Lung microvascular endothelial cell (primary cell): Measurements from ENCODE around the gene OR4C15. TPM values are rescaled to one million over a fixed set of nuclear protein-coding genes. Genes with fewer than 3 reads are reported as not detected.

Experiments used
- DNase-seq, 2 donors: peaks; one replicate each; pipeline versions ENCODE4 v3.0.0 to v3.0.0-alpha.2; 2010; ENCODE audit warnings: low read depth in 2 of 2
- total RNA-seq: library from RNA; depleted of rRNA; stranded (reverse); fragments of >200 nt; gene quantifications from 2 replicates; pipeline ENCODE4 v1.2.1, GENCODE V29; 2014

Gene OR4C15
- not detected in 2 replicates for total RNA-seq

DNA sequence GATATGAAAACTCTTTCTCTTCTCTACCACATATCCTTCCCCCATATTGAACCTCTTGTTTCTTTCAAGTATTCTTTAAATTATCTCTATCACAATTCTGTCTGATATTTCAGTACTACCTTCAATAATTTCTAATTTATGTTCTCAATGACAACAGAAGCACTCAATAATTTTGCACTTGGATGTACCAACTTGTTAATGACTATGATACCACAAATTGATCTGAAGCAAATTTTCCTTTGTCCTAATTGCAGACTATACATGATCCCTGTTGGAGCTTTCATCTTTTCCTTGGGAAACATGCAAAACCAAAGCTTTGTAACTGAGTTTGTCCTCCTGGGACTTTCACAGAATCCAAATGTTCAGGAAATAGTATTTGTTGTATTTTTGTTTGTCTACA is at the start of gene OR4C15:
OR4C15 (plus strand) TSS at position 301 of the 400 bp plus-strand sequence; CDS start at position 301, 0 bp downstream.
- no peak for DNase-seq

DNA sequence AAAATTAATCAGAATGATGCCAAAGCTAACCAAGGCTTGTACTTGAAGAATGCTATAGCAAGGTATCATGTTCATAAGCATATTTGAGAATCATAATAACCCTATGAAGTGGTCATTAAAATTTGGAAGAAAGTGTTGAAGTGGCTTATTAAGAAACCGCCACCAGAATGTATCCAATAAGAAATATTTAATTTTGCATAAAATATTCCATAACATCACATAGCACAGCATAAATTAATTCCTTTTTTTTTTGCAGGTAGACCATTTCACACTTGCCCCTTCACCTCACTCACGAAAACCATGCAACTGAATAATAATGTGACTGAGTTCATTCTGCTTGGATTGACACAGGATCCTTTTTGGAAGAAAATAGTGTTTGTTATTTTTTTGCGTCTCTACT is 17.6 kb downstream of the OR4C15 start, which contains the start of gene OR4C16:
OR4C16 (plus strand) TSS at position 301 of the 400 bp plus-strand sequence; CDS start at position 301, 0 bp downstream.
- no peak for DNase-seq

GRCh38 chr11:55572548-55572947 is 18.3 kb downstream of the OR4C15 start:
- no peak for DNase-seq

Other genes with a start within 250 kb of the OR4C15 start
- not detected in 2 replicates for gene OR4A16, start 211.3 kb upstream of the OR4C15 start, total RNA-seq
- gene OR4A15, start 186.5 kb upstream of the OR4C15 start, total RNA-seq, result not detected in 2 replicates
- not detected in 2 replicates for gene OR4C16, start 17.7 kb downstream of the OR4C15 start, total RNA-seq
- gene OR4C11, start 53.2 kb downstream of the OR4C15 start, total RNA-seq, result not detected in 2 replicates
- gene OR4P4, start 80.6 kb downstream of the OR4C15 start, total RNA-seq, result not detected in 2 replicates
- not detected in 2 replicates for gene OR4S2, start 93.9 kb downstream of the OR4C15 start, total RNA-seq
- gene OR4C6, start 107.7 kb downstream of the OR4C15 start, total RNA-seq, result not detected in 2 replicates
- not detected in 2 replicates for gene OR5D13, start 219.0 kb downstream of the OR4C15 start, total RNA-seq
- gene OR5D14, start 241.1 kb downstream of the OR4C15 start, total RNA-seq, result not detected in 2 replicates